ENCODE results near the gene ST7. TPM values are rescaled to one million over a fixed set of nuclear protein-coding genes. Genes with fewer than 3 reads are reported as not detected.

The ST7 gene
- total RNA-seq, 1 donor from 2014 or later: 39.3 TPM

DNA sequence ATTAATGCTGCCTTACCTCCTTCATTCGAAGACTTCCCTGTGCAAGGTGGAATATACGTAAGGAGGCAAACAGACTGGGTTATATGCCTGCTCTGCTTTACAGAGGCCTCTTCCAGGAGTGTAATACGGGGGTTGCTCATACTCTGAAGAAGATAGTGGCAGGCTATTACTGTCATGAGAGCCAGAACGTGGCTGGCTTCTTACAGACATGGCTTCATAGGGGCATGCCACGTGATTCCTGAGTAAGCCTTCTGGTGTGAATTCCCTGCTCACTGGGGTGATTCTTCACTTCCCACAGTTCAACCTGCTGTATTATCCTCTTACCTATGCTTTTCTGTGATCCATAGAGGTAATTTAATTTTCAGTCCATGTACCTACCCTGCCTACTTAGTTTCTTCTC, 141.8 kb downstream of the ST7 start:
- H3K9ac ChIP-seq (ENCODE audit: low read length): no peak overlapping the region
- no peak overlapping the region for H2AFZ ChIP-seq (ENCODE audit: low read depth, low read length)
- Mint-ChIP-seq H3K36me3 (ENCODE audit: low read depth, unreplicated experiment) (peaks cover 12% of the 10 kb centered on the region), H3K27me3 (ENCODE audit: low read depth, unreplicated experiment) (no peaks in the 10 kb centered on the region), H3K27ac (ENCODE audit: unreplicated experiment) (no peak overlapping the region), H3K4me3 (ENCODE audit: unreplicated experiment) (no peak overlapping the region), H3K4me1 (ENCODE audit: low read depth, unreplicated experiment) (peaks cover 10% of the 10 kb centered on the region), H3K9me3 (ENCODE audit: unreplicated experiment) (no peaks in the 10 kb centered on the region)
- no peaks in the 10 kb centered on the region for H3K9me3 ChIP-seq (ENCODE audit: insufficient read depth, low read depth, low read length)
- FAIRE-seq (no peak), DNase-seq (ENCODE audit: low read depth) (no peak)
- H4K20me1 ChIP-seq (ENCODE audit: insufficient read depth, low read length): peaks cover 15% of the 10 kb centered on the region
- no peak for TF ChIP-seq EZH2 (IDR thresholded peaks at IDR 0.05; ENCODE audit: insufficient read depth, low read length)
- TF ChIP-seq, protein P1, sequence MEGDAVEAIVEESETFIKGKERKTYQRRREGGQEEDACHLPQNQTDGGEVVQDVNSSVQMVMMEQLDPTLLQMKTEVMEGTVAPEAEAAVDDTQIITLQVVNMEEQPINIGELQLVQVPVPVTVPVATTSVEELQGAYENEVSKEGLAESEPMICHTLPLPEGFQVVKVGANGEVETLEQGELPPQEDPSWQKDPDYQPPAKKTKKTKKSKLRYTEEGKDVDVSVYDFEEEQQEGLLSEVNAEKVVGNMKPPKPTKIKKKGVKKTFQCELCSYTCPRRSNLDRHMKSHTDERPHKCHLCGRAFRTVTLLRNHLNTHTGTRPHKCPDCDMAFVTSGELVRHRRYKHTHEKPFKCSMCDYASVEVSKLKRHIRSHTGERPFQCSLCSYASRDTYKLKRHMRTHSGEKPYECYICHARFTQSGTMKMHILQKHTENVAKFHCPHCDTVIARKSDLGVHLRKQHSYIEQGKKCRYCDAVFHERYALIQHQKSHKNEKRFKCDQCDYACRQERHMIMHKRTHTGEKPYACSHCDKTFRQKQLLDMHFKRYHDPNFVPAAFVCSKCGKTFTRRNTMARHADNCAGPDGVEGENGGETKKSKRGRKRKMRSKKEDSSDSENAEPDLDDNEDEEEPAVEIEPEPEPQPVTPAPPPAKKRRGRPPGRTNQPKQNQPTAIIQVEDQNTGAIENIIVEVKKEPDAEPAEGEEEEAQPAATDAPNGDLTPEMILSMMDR (IDR thresholded peaks at IDR 0.05; ENCODE audit: insufficient read depth, low read depth, low read length): no peak
- peaks cover 11% of the 10 kb centered on the region for H3K4me1 ChIP-seq (ENCODE audit: insufficient read depth, low read length)
- H3K4me2 ChIP-seq (ENCODE audit: low read length): no peak overlapping the region
- H3K79me2 ChIP-seq (ENCODE audit: insufficient read depth, low read length): peaks cover 51% of the 10 kb centered on the region
- no peaks in the 10 kb centered on the region for H3K36me3 ChIP-seq (ENCODE audit: insufficient read depth, low read length)
- H3K4me3 ChIP-seq (ENCODE audit: insufficient read depth, low read depth, low read length): no peak overlapping the region
- no peak overlapping the region for H3K27ac ChIP-seq (ENCODE audit: low read depth, low read length)
- H3K27me3 ChIP-seq (ENCODE audit: insufficient read depth, low read length): no peaks in the 10 kb centered on the region

DNA sequence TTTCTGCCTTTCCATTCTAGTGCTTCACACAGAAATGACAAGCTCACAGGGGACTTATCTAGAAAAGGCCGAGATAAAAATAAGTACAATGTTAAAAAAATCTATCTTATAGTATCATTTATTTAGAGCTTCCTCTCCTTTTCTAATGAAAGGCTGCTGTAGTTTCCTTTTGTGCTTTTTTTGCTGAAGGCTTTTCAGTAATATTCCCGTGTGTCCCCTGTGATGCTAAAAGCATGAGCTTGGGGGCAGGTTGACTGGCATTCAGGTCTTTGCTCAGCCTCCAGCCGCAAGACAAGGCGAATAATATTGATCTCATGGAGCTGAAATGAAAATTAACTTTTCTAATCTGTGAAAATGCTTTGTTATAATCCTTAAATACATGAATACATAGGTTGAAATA, 143.0 kb downstream of the ST7 start:
- DNase-seq (ENCODE audit: low read depth) (no peak), FAIRE-seq (no peak)
- Histone ChIP-seq H3K36me3 (ENCODE audit: insufficient read depth, low read length) (no peaks in the 10 kb centered on the region), H3K9me3 (ENCODE audit: insufficient read depth, low read depth, low read length) (no peaks in the 10 kb centered on the region), H3K4me1 (ENCODE audit: insufficient read depth, low read length) (peaks cover 11% of the 10 kb centered on the region), H2AFZ (ENCODE audit: low read depth, low read length) (no peak overlapping the region), H3K4me2 (ENCODE audit: low read length) (no peak overlapping the region), H4K20me1 (ENCODE audit: insufficient read depth, low read length) (peaks cover 10% of the 10 kb centered on the region), H3K9ac (ENCODE audit: low read length) (no peak overlapping the region), H3K4me3 (ENCODE audit: insufficient read depth, low read depth, low read length) (no peak overlapping the region), H3K79me2 (ENCODE audit: insufficient read depth, low read length) (peaks cover 40% of the 10 kb centered on the region), H3K27ac (ENCODE audit: low read depth, low read length) (no peak overlapping the region), H3K27me3 (ENCODE audit: insufficient read depth, low read length) (no peaks in the 10 kb centered on the region)
- H3K4me1 Mint-ChIP-seq (ENCODE audit: low read depth, unreplicated experiment): peaks cover 5% of the 10 kb centered on the region
- H3K27ac Mint-ChIP-seq (ENCODE audit: unreplicated experiment): no peak overlapping the region
- H3K9me3 Mint-ChIP-seq (ENCODE audit: unreplicated experiment): no peaks in the 10 kb centered on the region
- H3K36me3 Mint-ChIP-seq (ENCODE audit: low read depth, unreplicated experiment): peaks cover 12% of the 10 kb centered on the region
- no peaks in the 10 kb centered on the region for H3K27me3 Mint-ChIP-seq (ENCODE audit: low read depth, unreplicated experiment)
- TF ChIP-seq, protein P1 (IDR thresholded peaks at IDR 0.05; ENCODE audit: insufficient read depth, low read depth, low read length): no peak
- no peak for TF ChIP-seq EZH2 (IDR thresholded peaks at IDR 0.05; ENCODE audit: insufficient read depth, low read length)
- no peak overlapping the region for H3K4me3 Mint-ChIP-seq (ENCODE audit: unreplicated experiment)

DNA sequence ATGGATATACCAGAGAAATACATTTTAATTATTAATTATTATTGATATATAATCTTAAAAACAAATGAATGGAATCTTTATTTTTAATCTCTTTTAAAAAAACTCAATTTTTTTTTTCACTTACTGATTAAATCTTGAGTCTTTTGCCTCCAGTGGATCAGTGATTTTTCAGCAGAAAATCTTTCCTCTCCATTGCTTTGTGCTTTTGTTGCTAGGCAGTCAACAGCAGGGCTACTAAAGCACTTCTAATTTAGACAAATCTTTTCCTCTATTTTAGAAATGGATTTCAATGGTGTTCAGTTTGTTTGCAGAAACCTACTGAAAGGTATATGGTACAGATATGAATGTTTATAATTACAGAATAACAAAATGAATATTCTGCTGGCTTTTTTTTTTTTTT, 143.6 kb downstream of the ST7 start:
- peaks cover 8% of the 10 kb centered on the region for H3K36me3 Mint-ChIP-seq (ENCODE audit: low read depth, unreplicated experiment)
- peaks cover 11% of the 10 kb centered on the region for H3K4me1 ChIP-seq (ENCODE audit: insufficient read depth, low read length)
- no peak for FAIRE-seq
- TF ChIP-seq, protein P1 (IDR thresholded peaks at IDR 0.05; ENCODE audit: insufficient read depth, low read depth, low read length): no peak
- TF ChIP-seq EZH2 (IDR thresholded peaks at IDR 0.05; ENCODE audit: insufficient read depth, low read length): no peak
- no peak overlapping the region for H3K9ac ChIP-seq (ENCODE audit: low read length)
- H3K9me3 ChIP-seq (ENCODE audit: insufficient read depth, low read depth, low read length): no peaks in the 10 kb centered on the region
- H2AFZ ChIP-seq (ENCODE audit: low read depth, low read length): no peak overlapping the region
- no peaks in the 10 kb centered on the region for H3K27me3 Mint-ChIP-seq (ENCODE audit: low read depth, unreplicated experiment)
- peaks cover 5% of the 10 kb centered on the region for H3K4me1 Mint-ChIP-seq (ENCODE audit: low read depth, unreplicated experiment)
- H3K9me3 Mint-ChIP-seq (ENCODE audit: unreplicated experiment): no peaks in the 10 kb centered on the region
- H4K20me1 ChIP-seq (ENCODE audit: insufficient read depth, low read length): peaks cover 10% of the 10 kb centered on the region
- no peak overlapping the region for H3K4me3 ChIP-seq (ENCODE audit: insufficient read depth, low read depth, low read length)
- H3K4me2 ChIP-seq (ENCODE audit: low read length): no peak overlapping the region
- no peak overlapping the region for H3K4me3 Mint-ChIP-seq (ENCODE audit: unreplicated experiment)
- no peak overlapping the region for H3K27ac ChIP-seq (ENCODE audit: low read depth, low read length)
- H3K79me2 ChIP-seq (ENCODE audit: insufficient read depth, low read length): peaks cover 34% of the 10 kb centered on the region
- no peaks in the 10 kb centered on the region for H3K27me3 ChIP-seq (ENCODE audit: insufficient read depth, low read length)
- H3K27ac Mint-ChIP-seq (ENCODE audit: unreplicated experiment): no peak overlapping the region
- no peaks in the 10 kb centered on the region for H3K36me3 ChIP-seq (ENCODE audit: insufficient read depth, low read length)
- no peak for DNase-seq (ENCODE audit: low read depth)
